Left lobe of liver (tissue), 2 donors: ENCODE results near the gene ADCY1. TPM values are rescaled to one million over a fixed set of nuclear protein-coding genes. Genes with fewer than 3 reads are reported as not detected.

Experiments used
- ATAC-seq: fragments of 200-7000 bp; cut with Tn5 transposase; one replicate; pipeline ENCODE4 v1.9.1; 2020; ENCODE audit warnings: mild to moderate bottlenecking, moderate library complexity
- DNase-seq: peaks from one replicate; pipeline ENCODE4 v3.0.0-alpha.2; 2020; ENCODE audit warnings: low spot score
- total RNA-seq: library from RNA; stranded (reverse); gene quantifications from one replicate; pipeline ENCODE4 v1.2.1, GENCODE V29; 2021
- donor health status: DM: no; HTN: no; CAD: no; lungs with moderate emphysema.
- donor health status: DM: no; HTN: yes; CAD: no.

ADCY1 gene
- total RNA-seq, 1 donor from 2014 or later, result 12.8 TPM

GRCh38 chr7:45649560-45650346 lies 75.6 kb downstream of the ADCY1 start:
- DNase-seq (no peak), ATAC-seq (no peak)

- peak; percentile 22 for ATAC-seq
- DNase-seq, result no peak
Measured at GRCh38 chr7:45650404-45651394, 76.5 kb downstream of the ADCY1 start.

DNA sequence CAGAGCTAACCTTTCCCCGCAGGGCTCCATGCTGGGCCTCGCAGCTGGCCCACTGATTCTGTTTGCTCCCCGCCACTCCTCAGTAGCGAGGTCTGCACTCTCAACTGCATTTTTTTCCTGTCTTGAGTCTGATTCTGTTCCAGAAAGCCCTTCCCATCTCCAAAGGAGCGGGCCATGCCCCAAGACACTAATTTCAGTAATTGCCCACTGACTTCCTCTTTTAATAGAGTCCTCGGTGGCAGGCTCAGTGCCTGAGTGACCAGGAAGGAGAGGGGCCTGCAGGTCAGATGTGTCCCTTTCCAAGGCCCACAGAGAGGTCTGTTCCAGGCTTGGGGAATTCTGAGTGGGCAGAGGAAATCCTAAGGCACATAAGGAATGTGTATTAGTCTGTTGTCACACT lies 77.4 kb downstream of the ADCY1 start:
- DNase-seq (no peak), ATAC-seq (no peak)

- DNase-seq (no peak), ATAC-seq (no peak)
Measured at GRCh38 chr7:45652630-45653029, 78.5 kb downstream of the ADCY1 start.

GRCh38 chr7:45653209-45653907 lies 79.2 kb downstream of the ADCY1 start:
- no peak for DNase-seq
- no peak for ATAC-seq

DNA sequence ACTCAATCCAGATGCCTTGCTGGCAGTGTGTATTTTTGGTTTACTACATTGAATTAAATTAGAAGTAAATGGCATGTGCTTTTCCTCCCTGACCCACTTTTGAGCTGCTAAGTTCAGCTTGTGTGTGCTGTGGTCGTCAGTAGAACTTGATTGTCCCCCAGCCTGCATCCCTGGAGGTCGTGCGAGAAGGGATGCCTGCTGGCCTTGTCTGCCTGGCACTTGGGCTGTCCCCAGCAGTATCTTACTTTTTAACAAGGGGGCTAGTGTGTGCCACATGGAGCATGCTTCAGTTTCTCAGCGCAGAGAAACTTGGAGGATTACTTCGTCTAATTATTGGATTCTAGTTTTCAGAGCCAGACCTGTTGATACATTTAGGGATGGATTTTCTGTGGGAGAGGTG lies 80.2 kb downstream of the ADCY1 start:
- DNase-seq (no peak), ATAC-seq (no peak)

DNA sequence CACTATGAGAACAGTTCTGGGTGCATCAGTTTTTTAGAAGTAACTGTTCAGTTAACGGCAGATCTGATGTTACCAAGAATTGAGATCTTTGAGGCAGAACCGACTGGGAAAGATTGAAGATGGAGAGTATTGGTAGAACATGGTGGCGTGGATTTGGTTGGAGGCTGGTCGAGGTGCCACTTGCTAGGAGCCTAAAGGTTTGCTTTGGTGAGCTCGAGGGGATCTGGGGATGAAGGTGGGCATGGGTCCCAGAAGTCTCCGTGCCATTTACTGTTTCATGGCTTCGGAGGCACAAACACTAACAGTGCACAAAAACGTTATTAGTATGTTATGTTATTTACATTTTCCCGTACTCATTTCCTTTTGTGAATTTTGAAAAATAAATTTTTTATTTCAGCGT lies 81.4 kb downstream of the ADCY1 start:
- no peak for DNase-seq
- ATAC-seq, result no peak

DNA sequence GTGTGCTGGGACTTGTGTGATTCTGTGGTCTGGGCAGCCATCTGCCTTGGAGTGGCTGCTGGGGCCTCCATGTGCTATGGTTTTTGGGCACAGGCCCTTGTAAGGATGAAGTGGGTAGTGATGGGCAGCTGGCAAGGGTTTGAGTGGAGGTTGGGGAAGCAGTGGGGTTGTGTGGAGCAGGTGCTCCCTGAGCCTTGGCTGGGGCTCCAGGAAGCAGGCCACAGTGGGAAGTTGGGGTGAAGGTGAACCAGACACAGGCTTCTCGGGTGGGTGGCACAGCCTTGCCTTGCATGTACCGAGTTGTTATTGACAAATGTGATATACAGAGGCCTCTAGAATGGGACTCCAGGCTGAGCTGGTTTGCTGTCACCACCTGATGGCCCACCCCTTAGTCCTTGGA lies 82.3 kb downstream of the ADCY1 start:
- peak; percentile 26 for DNase-seq
- no peak for ATAC-seq

GRCh38 chr7:45657136-45657889 lies 83.1 kb downstream of the ADCY1 start:
- no peak for ATAC-seq
- peak; percentile 19 for DNase-seq

DNA sequence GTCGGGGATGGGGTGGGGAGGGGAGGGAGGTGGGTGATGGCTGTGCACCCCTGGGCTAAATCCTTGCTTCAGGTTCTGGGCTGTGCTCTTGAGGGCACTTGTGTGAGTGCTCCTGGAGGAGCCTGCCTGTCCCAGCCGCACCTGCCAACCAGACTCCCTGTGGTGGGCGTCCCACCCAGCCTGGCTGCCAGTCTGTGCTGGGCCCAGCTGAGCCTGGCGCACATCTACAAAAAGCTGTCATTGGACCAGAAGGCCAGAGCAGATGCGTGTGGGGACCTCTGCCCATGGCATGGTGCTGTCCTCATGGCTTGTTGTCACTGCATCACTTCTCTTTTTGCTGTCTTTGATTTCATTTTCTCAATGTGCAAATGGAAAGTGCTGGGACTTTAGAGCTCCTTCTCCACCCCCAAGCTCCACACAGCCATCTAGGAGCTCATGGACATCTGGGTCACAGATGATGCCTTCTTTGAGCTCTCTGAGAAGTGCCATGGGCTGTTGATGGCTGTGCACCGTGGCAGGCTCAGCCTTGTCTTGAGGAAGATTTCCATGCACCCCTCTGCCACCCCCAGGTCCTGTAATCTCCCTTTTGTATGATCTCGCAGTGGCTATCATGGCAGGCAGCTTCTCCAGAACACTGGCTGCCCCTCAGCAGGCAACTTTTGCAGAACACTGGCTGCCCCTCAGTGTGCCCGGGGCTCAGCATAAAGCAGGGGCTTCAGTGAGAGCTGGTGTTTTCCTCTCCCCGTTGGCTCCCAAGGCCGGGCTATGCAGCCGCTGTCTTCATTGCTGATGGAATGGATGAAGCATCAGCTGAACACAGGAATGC lies 83.9 kb downstream of the ADCY1 start:
- ATAC-seq, result no peak
- DNase-seq, result peak; percentile 28

- ATAC-seq (no peak), DNase-seq (peak; percentile 27)
Measured at GRCh38 chr7:45658716-45659495, 84.7 kb downstream of the ADCY1 start.

GRCh38 chr7:45659496-45660139 lies 85.5 kb downstream of the ADCY1 start:
- ATAC-seq, result no peak
- peak; percentile 21 for DNase-seq

- DNase-seq (peak; percentile 30), ATAC-seq (no peak)
Measured at GRCh38 chr7:45660201-45660900, 86.2 kb downstream of the ADCY1 start.

DNA sequence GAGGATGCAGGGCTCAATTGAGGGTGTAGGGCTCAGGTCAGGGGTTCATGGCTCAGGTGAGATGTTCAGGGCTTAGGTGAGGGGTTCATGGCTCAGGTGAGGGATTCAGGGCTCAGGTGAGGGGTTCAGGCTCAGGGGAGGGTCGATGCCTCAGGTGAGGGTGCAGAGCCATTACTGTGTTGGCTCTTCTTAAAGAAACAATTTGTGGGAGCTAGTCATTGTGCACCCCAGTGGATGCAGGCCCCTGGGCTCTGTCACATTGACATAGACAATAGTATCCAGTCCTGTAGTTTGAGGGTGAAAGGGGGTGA lies 86.7 kb downstream of the ADCY1 start:
- no peak for ATAC-seq
- DNase-seq, result peak; percentile 15

DNA sequence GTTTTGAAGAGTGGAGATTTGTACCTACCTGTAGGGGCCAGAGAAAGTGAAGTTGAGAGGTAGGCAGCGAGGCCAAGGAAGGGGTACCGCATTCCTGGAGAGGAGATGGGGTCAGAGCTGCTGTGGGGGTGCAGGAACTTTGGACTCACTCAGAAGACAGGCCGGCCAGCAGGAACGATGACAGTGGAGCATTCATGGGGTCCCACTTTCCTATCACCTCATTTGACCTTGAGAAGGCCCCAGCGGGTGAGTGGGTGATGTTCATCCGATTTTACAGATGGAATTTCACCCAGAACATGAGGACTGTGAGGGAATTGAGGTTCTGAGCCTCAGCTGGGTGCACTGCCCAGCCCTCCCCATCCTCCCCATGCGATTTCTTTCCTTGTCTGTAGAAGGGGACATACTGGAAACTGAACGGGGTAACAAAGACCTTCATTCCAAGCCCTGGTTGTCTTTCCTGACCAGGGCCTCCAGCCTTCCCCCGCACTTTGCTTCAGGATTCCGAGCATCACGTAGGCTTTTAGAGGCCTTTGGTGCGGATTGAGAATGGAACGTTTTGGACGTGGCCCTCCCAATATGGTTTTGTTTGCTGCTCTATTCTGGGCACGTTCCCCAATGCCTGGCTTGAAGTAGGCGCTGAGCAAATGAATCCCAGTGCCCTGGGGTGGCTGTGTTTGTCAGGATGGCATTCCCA lies 87.3 kb downstream of the ADCY1 start:
- peak; percentile 16 for DNase-seq
- ATAC-seq, result no peak

- peak; percentile 12 for DNase-seq
- no peak for ATAC-seq
Measured at GRCh38 chr7:45662018-45662417, 87.8 kb downstream of the ADCY1 start.

DNA sequence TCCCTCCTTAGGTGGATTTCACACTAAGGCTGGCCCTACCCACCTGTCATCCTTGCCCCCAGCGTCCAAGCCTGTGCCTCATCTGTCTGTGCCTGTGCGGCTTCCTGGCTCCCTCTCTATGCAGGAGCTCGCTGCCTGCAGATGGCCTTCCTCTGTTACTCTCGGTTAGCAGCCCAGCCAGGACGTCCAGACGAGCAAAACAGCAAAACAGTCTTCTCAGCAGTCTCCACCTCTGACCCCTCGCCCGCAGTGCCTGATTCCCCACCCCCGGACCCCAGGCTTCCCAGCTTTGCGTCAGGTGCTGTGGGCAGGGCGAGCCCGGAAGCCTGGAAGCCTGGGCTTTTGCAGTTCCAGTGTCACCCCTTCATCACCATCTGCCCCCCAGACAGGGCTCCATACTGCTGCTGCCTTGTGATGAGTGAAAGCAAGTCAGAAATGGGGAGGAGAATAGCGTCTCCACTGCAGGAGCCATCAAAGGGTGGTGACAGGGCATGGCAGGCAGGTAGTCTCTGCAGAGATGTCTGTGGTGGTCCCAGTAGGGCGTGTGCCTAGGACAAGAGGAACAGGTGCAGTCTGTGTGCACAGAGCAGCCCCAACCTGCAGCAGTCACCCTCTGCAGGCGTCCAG lies 88.5 kb downstream of the ADCY1 start:
- peak; percentile 38 for DNase-seq
- ATAC-seq, result no peak
